SIG-M5 treated with dmso at 0.1 percent for 504 hours (cell line): ENCODE measurements around the gene RPS29.
"Not testable (repeated sequence)": the region's sequence is repeated elsewhere in the genome, so short reads cannot be mapped to it uniquely, and the experiment has no call there.

Experiments used
- DNase-seq: peaks from one replicate; lab custom pipeline; 2025; ENCODE audit not compliant: unreplicated experiment; lab: John Stamatoyannopoulos, UW

Gene RPS29

GRCh38 chr14:49598485-49599300, 12.5 kb upstream of the RPS29 start, which contains the start of gene LRR1:
LRR1 (plus strand) TSS chr14:49598940; CDS start chr14:49599021, 81 bp downstream.
- DNase-seq: peak; percentile 75

- no peak for DNase-seq
Observed at GRCh38 chr14:49598189-49598484, 12.0 kb upstream of the RPS29 start.

GRCh38 chr14:49594347-49595091, 8.3 kb upstream of the RPS29 start:
- peak; percentile 35 for DNase-seq

GRCh38 chr14:49593016-49593415, 6.8 kb upstream of the RPS29 start:
- DNase-seq: no peak

- DNase-seq: no peak
Observed at GRCh38 chr14:49589387-49589786, 3.2 kb upstream of the RPS29 start.

GRCh38 chr14:49586673-49587460, 687 bp upstream of the RPS29 start:
- peak; percentile 73 for DNase-seq

- DNase-seq: not testable (repeated sequence)
Observed at GRCh38 chr14:49584981-49585640, 1.1 kb downstream of the RPS29 start.

- no peak for DNase-seq
Observed at GRCh38 chr14:49584058-49584457, 2.1 kb downstream of the RPS29 start.

- no peak for DNase-seq
Observed at GRCh38 chr14:49583629-49584028, 2.6 kb downstream of the RPS29 start.

- no peak for DNase-seq
Observed at GRCh38 chr14:49582113-49582977, 3.8 kb downstream of the RPS29 start.

GRCh38 chr14:49581209-49582112, 4.7 kb downstream of the RPS29 start:
- DNase-seq: peak; percentile 11

- DNase-seq: no peak
Observed at GRCh38 chr14:49579841-49580240, 6.3 kb downstream of the RPS29 start.

- no peak for DNase-seq
Observed at GRCh38 chr14:49578141-49578540, 8.0 kb downstream of the RPS29 start.

- DNase-seq: no peak
Observed at GRCh38 chr14:49574038-49574437, 12.1 kb downstream of the RPS29 start.

GRCh38 chr14:49569281-49569680, 16.9 kb downstream of the RPS29 start:
- no peak for DNase-seq

GRCh38 chr14:49566714-49567113, 19.5 kb downstream of the RPS29 start:
- no peak for DNase-seq

GRCh38 chr14:49559979-49560768, 26.0 kb downstream of the RPS29 start:
- no peak for DNase-seq

GRCh38 chr14:49553892-49554291, 32.3 kb downstream of the RPS29 start:
- no peak for DNase-seq
